MCF 10A (cell line): ENCODE results near the gene DCUN1D3. TPM values are rescaled to one million over a fixed set of nuclear protein-coding genes. Genes with fewer than 3 reads are reported as not detected.

ENCODE experiments used
- BruUV-seq: library from RNA; stranded (reverse); fragments of 400-500 nt; replicated peaks from 2 replicates; lab custom pipeline; 2021; lab: Mats Ljungman, UMichigan
- CTCF ChIA-PET: fragments of 300-600 bp; sonication (Branson Sonifier 250); formaldehyde crosslinking; extraction: SDS; loops from one replicate; lab custom pipeline; 2021; ENCODE audit warnings: antibody characterized with exemption, inconsistent platforms; lab: Yijun Ruan, JAX
- POLR2A ChIA-PET: fragments of 300-600, 350-650 bp; sonication (Branson Sonifier 250); formaldehyde crosslinking; extraction: SDS; loops from one replicate; lab custom pipeline; 2020; ENCODE audit warnings: antibody characterized with exemption, inconsistent platforms; lab: Yijun Ruan, JAX
- DNase-seq: peaks from one replicate; pipeline ENCODE4 v3.0.0-alpha.2; 2018; ENCODE audit not compliant: unreplicated experiment
- H3K27ac Mint-ChIP-seq: one replicate; pipeline ENCODE4 v1.8.0; 2022; ENCODE audit warnings: mild to moderate bottlenecking, low read depth, mixed read lengths; ENCODE audit not compliant: unreplicated experiment
- H3K27me3 Mint-ChIP-seq: one replicate; pipeline ENCODE4 v1.8.0; 2022; ENCODE audit warnings: mixed read lengths; ENCODE audit not compliant: insufficient read depth, unreplicated experiment
- H3K36me3 Mint-ChIP-seq: one replicate; pipeline ENCODE4 v1.8.0; 2022; ENCODE audit warnings: mild to moderate bottlenecking, moderate library complexity, mixed read lengths; ENCODE audit not compliant: insufficient read depth, unreplicated experiment
- H3K4me1 Mint-ChIP-seq: one replicate; pipeline ENCODE4 v1.8.0; 2022; ENCODE audit warnings: mixed read lengths; ENCODE audit not compliant: insufficient read depth, unreplicated experiment
- H3K4me3 Mint-ChIP-seq: one replicate; pipeline ENCODE4 v1.8.0; 2022; ENCODE audit warnings: mild to moderate bottlenecking, moderate library complexity, mixed read lengths; ENCODE audit not compliant: unreplicated experiment
- H3K9me3 Mint-ChIP-seq: one replicate; pipeline ENCODE4 v1.8.0; 2022; ENCODE audit warnings: mixed read lengths; ENCODE audit not compliant: unreplicated experiment
- intact Hi-C: fragments of 100-400 bp; cut with micrococcal nuclease; formaldehyde crosslinking; loops from 2 replicates; pipeline ENCODE4 v1.14.1; 2022
- total RNA-seq: library from RNA; stranded (reverse); gene quantifications from 2 replicates; pipeline ENCODE4 v1.2.3, GENCODE V29; 2022
- TF ChIP-seq, protein P1 (sequence below): fragments of 200-600 bp; IDR thresholded peaks from one replicate; pipeline ENCODE4 v1.8.0; 2022; ENCODE audit warnings: antibody characterized with exemption, mild to moderate bottlenecking; ENCODE audit not compliant: unreplicated experiment

The DCUN1D3 gene
- total RNA-seq, 1 experiment from 2014 or later, result 31.7 TPM

DNA sequence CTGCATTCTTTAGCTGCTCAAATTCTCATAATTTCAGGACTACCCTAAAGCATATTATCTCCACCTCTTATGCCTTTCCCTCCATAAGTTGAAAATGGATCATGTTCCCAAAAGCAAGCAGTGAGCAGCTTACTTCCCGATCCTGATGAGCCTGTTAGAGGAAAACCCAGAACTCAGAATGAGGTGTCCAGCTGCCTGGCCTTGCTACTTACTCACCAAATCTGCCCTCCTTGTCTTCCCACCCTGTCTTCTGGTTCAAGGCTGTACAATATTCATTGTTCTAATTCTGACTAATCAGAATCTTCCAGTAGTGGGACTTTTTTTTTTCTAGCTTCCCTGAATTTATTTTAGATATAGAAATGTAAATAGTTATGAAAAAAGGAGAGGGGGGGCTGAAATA is 11.2 kb upstream of the DCUN1D3 start:
- Mint-ChIP-seq H3K4me3 (peak overlapping the region; percentile 47), H3K36me3 (no peaks in the 10 kb centered on the region), H3K27ac (peak overlapping the region; percentile 97), H3K27me3 (no peaks in the 10 kb centered on the region), H3K4me1 (peaks cover 40% of the 10 kb centered on the region), H3K9me3 (no peaks in the 10 kb centered on the region)
- peak; percentile 58 for DNase-seq
- ChIA-PET CTCF (interaction anchor here (0.6 to 2.0 kb wide), 7 partner anchors 14 to 270 kb away, joined by 3 to 13 read pairs (median 3); no protein-coding TSS in a partner anchor), POLR2A (interaction anchor here (0.6 to 4.8 kb wide), 6 partner anchors 9 to 1757 kb away, joined by 3 to 76 read pairs (median 10); partner anchors contain the start of genes DCUN1D3 and LYRM1)
- intact Hi-C loops, result loop anchor here (2.0 kb wide), 1 partner anchor 61 kb away; no protein-coding TSS in a partner anchor
- TF ChIP-seq, protein P1, sequence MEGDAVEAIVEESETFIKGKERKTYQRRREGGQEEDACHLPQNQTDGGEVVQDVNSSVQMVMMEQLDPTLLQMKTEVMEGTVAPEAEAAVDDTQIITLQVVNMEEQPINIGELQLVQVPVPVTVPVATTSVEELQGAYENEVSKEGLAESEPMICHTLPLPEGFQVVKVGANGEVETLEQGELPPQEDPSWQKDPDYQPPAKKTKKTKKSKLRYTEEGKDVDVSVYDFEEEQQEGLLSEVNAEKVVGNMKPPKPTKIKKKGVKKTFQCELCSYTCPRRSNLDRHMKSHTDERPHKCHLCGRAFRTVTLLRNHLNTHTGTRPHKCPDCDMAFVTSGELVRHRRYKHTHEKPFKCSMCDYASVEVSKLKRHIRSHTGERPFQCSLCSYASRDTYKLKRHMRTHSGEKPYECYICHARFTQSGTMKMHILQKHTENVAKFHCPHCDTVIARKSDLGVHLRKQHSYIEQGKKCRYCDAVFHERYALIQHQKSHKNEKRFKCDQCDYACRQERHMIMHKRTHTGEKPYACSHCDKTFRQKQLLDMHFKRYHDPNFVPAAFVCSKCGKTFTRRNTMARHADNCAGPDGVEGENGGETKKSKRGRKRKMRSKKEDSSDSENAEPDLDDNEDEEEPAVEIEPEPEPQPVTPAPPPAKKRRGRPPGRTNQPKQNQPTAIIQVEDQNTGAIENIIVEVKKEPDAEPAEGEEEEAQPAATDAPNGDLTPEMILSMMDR, result no peak
- BruUV-seq, result TSS peak; percentile 50

DNA sequence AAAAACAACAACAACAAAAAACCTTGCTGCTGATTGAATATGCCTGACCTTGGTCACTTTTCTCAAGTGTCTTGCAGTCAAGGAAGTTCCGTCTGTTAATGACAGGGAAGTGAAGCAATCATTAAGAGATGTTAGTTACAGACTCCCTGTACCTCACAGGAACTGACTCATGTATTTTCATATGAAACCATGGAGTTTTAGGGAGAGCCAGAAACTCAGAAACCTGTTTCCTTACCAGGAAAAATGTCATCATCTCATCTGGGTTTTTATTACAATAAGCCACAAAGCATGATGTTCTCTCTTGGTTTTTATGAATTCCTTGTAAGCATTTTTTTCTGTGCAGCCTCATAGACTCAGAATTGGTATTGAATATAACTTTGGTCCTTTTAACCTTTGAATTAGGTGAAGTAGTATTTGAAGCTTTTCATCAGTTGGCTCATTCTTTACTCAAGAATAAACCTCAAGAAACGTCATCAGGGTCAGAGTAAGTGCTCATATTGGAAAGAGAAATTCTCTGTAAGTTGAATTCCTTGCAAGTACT is 10.7 kb upstream of the DCUN1D3 start:
- Mint-ChIP-seq H3K27me3 (no peaks in the 10 kb centered on the region), H3K4me1 (peaks cover 41% of the 10 kb centered on the region), H3K36me3 (no peaks in the 10 kb centered on the region), H3K9me3 (no peaks in the 10 kb centered on the region), H3K4me3 (peak overlapping the region; percentile 47), H3K27ac (peak overlapping the region; percentile 97)
- peak; percentile 89 for DNase-seq
- CTCF ChIA-PET, result interaction anchor here (0.6 to 2.0 kb wide), 3 partner anchors 60 to 62 kb away, joined by 3 to 13 read pairs (median 6); no protein-coding TSS in a partner anchor
- TF ChIP-seq, protein P1, result no peak
- POLR2A ChIA-PET, result interaction anchor here (0.6 to 4.8 kb wide), 6 partner anchors 9 to 1757 kb away, joined by 3 to 76 read pairs (median 10); partner anchors contain the start of genes DCUN1D3 and LYRM1
- BruUV-seq, result TSS peak; percentile 53
- intact Hi-C loops, result loop anchor here (2.0 kb wide), 1 partner anchor 60 kb away; no protein-coding TSS in a partner anchor

DNA sequence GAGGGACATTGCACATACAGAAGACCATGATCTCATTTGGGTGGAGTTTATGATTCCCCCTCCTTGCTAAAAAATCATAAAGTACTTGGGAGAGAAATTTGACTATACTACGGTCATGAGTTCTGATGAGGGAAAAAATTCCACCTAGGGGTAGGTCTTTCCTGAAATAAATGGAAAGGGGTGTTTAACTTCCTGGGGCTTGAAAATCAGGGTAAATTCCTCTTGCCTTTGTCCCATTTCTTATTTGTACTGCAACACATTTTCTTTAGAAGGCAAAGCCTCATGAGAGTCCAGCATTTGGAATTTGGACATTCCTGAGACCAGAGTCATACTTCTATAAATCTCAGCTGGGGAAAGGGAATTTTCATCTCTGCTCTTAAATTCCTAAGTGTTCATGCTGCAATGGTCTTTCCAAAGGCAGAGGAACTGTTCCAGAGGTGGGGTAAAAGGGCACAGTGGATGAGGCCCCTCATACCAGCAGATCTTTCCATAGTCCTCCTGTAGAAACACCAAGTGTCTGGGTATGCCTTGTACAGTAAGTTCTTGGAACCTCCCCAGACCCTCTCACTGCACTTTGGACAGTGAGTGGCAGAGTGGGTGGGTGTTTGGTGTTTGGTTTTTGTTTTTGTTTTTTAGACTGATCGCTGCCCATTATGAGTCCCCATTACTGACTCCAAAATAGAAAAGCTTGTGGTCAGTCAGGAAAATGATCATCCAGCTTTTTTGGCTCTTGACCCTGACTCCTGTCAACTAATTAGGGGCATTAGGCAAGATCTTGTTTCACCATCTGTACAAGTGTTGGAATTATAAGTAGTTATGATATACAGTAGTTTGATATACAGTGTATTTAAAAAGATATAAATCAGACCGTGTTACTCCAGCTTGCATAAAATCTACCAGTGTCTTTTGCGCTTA is 6.4 kb upstream of the DCUN1D3 start:
- Mint-ChIP-seq H3K4me1 (peaks cover 68% of the 10 kb centered on the region), H3K4me3 (peak overlapping the region; percentile 55), H3K27ac (peak overlapping the region; percentile 86), H3K9me3 (no peaks in the 10 kb centered on the region), H3K36me3 (no peaks in the 10 kb centered on the region), H3K27me3 (no peaks in the 10 kb centered on the region)
- no TSS peak for BruUV-seq
- ChIA-PET POLR2A (interaction anchor here (0.6 to 16.0 kb wide), 6 partner anchors 8 to 395 kb away, joined by 3 to 343 read pairs (median 5); no protein-coding TSS in a partner anchor), CTCF (interaction anchor here (0.6 to 4.4 kb wide), 3 partner anchors 56 to 138 kb away, joined by 4 to 33 read pairs (median 5); no protein-coding TSS in a partner anchor)
- TF ChIP-seq, protein P1, result no peak
- peak; percentile 63 for DNase-seq
- intact Hi-C loops, result no loop called here
